ENCODE measurements around the gene WDR46. TPM values are rescaled to one million over a fixed set of nuclear protein-coding genes. Genes with fewer than 3 reads are reported as not detected.

WDR46 gene
- total RNA-seq, 1 donor from 2014 or later = 15.1 TPM

GRCh38 chr6:33314943-33315792 is 26.1 kb upstream of the WDR46 start:
- intact Hi-C loops (cut with micrococcal nuclease) = no loop called here
- DNase-seq (peak; percentile 68), ATAC-seq (no peak)

GRCh38 chr6:33314515-33314942 is 25.5 kb upstream of the WDR46 start:
- intact Hi-C loops (cut with micrococcal nuclease) = no loop called here
- ATAC-seq (peak; percentile 20), DNase-seq (peak; percentile 58)

- peak; percentile 33 for ATAC-seq
- intact Hi-C loops (cut with micrococcal nuclease) = no loop called here
- DNase-seq = peak; percentile 73
These were observed 24.9 kb upstream of the WDR46 start, which contains the start of gene TAPBP for GRCh38 chr6:33313709-33314514. Gene TAPBP (minus strand): TSS chr6:33314078. CDS start chr6:33314041, 37 bp downstream.

GRCh38 chr6:33313105-33313708 is 24.2 kb upstream of the WDR46 start:
- ATAC-seq (peak; percentile 5), DNase-seq (peak; percentile 72)
- intact Hi-C loops (cut with micrococcal nuclease) = no loop called here

- peak; percentile 9 for ATAC-seq
- intact Hi-C loops (cut with micrococcal nuclease) = no loop called here
- DNase-seq = peak; percentile 48
These were observed 23.5 kb upstream of the WDR46 start for GRCh38 chr6:33312361-33313104.

- ATAC-seq = no peak
- no peak for DNase-seq
- intact Hi-C loops (cut with micrococcal nuclease) = no loop called here
These were observed 17.3 kb upstream of the WDR46 start for GRCh38 chr6:33306356-33306755.

GRCh38 chr6:33305052-33305451 is 16.0 kb upstream of the WDR46 start:
- no peak for ATAC-seq
- DNase-seq = no peak
- intact Hi-C loops (cut with micrococcal nuclease) = no loop called here

- no peak for DNase-seq
These were observed 15.2 kb upstream of the WDR46 start for GRCh38 chr6:33304216-33304615.

GRCh38 chr6:33301877-33302276 is 12.8 kb upstream of the WDR46 start:
- intact Hi-C loops (cut with micrococcal nuclease) = no loop called here
- ATAC-seq (no peak), DNase-seq (no peak)

More at GRCh38 chr6:33304216-33304615, 15.2 kb upstream of the WDR46 start:
- no peak for ATAC-seq
- intact Hi-C loops (cut with micrococcal nuclease) = no loop called here

- peak; percentile 94 for DNase-seq
- peak; percentile 82 for ATAC-seq
- intact Hi-C loops (cut with micrococcal nuclease) = no loop called here
These were observed 10.4 kb upstream of the WDR46 start for GRCh38 chr6:33299237-33299944.

- intact Hi-C loops (cut with micrococcal nuclease) = no loop called here
- ATAC-seq = peak; percentile 82
- peak; percentile 91 for DNase-seq
These were observed 9.8 kb upstream of the WDR46 start, which contains the start of gene RGL2 for GRCh38 chr6:33298773-33299236. Gene RGL2 (minus strand): TSS chr6:33298942. CDS start chr6:33298610, 332 bp downstream.

- intact Hi-C loops (cut with micrococcal nuclease) = no loop called here
- ATAC-seq = peak; percentile 46
- no peak for DNase-seq
These were observed 9.1 kb upstream of the WDR46 start for GRCh38 chr6:33297956-33298772.

- DNase-seq = no peak
- ATAC-seq = no peak
- intact Hi-C loops (cut with micrococcal nuclease) = no loop called here
These were observed 8.4 kb upstream of the WDR46 start for GRCh38 chr6:33297406-33297955.

- DNase-seq (no peak), ATAC-seq (no peak)
- intact Hi-C loops (cut with micrococcal nuclease) = no loop called here
These were observed 7.9 kb upstream of the WDR46 start for GRCh38 chr6:33296797-33297405.

GRCh38 chr6:33295621-33296369 is 6.8 kb upstream of the WDR46 start:
- no peak for DNase-seq
- no peak for ATAC-seq
- intact Hi-C loops (cut with micrococcal nuclease) = no loop called here

Data from left ventricle myocardium superior (tissue), 1 donor.